GM12873 (cell line): ENCODE results near the gene MVP.

Experiments
- CTCF ChIP-seq: IDR thresholded peaks from 2 replicates; pipeline ENCODE4 v1.5.1; 2012; ENCODE audit warnings: low read depth, mild to moderate bottlenecking, moderate library complexity, low read length, control low read depth; ENCODE audit not compliant: insufficient read depth; ENCODE audit errors: missing control alignments

The MVP gene

GRCh38 chr16:29818082-29818481, 2.2 kb upstream of the MVP start:
- TF ChIP-seq CTCF, result no peak

GRCh38 chr16:29819506-29819905, 756 bp upstream of the MVP start:
- TF ChIP-seq CTCF, result no peak

- TF ChIP-seq CTCF, result no peak
Observed at GRCh38 chr16:29820730-29821642, 724 bp downstream of the MVP start.

- no peak for TF ChIP-seq CTCF
Observed at GRCh38 chr16:29821643-29822115, 1.4 kb downstream of the MVP start.

GRCh38 chr16:29824589-29825144, 4.4 kb downstream of the MVP start:
- no peak for TF ChIP-seq CTCF

- no peak for TF ChIP-seq CTCF
Observed at GRCh38 chr16:29825145-29826044, 5.1 kb downstream of the MVP start.

- TF ChIP-seq CTCF, result no peak
Observed at GRCh38 chr16:29826342-29826695, 6.1 kb downstream of the MVP start.
